Stimulated activated CD8-positive, alpha-beta memory T cell treated with anti-CD3 and anti-CD28 coated beads, Interleukin-12 subunit alpha, Interleukin-12 subunit beta, amount 100 ng/mL, for 24 hours (primary cell): ENCODE results near the gene TPM1.
"Not testable (repeated sequence)": the region's sequence is repeated elsewhere in the genome, so short reads cannot be mapped to it uniquely, and the experiment has no call there.

ENCODE experiments used
- DNase-seq: peaks from one replicate; pipeline ENCODE4 v3.0.0-alpha.2; 2020; ENCODE audit errors: extremely low read depth

TPM1 gene

DNA sequence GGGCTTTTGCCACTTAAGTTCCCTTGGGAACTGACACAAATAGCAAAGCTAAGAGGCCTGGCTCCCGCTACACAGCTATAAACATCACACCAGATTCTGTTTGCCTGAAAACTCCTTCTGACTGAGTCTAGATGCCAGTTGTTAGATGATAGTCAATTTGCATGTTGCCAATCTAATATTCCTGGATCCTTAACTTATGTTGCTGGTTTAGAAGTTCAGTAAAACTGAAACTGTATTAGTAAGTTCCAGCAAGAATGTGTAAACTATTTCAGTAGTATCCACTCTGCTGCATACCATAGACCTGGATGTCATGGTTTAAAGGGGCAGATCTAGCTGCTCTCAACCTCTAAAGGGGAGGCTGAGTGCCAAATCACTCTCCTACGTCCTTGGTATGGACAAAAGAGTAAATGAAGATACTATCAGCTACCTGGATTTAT lies 52.0 kb downstream of the TPM1 start:
- no peak for DNase-seq

GRCh38 chr15:63096178-63096577 lies 53.6 kb downstream of the TPM1 start:
- no peak for DNase-seq

DNA sequence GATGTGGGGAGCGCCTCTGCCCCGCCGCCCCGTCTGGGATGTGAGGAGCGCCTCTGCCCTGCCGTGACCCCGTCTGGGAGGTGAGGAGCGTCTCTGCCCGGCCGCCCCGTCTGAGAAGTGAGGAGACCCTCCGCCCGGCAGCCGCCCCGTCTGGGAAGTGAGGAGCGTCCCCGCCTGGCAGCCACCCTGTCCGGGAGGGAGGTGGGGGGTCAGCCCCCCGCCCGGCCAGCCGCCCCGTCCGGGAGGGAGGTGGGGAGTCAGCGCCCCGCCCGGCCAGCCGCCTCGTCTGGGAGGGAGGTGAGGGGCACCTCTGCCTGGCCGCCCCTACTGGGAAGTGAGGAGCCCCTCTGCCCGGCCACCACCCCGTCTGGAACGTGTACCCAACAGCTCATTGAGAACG lies 56.4 kb downstream of the TPM1 start:
- not testable (repeated sequence) for DNase-seq

- DNase-seq: not testable (repeated sequence)
Observed at GRCh38 chr15:63099581-63099980, 57.0 kb downstream of the TPM1 start.

DNA sequence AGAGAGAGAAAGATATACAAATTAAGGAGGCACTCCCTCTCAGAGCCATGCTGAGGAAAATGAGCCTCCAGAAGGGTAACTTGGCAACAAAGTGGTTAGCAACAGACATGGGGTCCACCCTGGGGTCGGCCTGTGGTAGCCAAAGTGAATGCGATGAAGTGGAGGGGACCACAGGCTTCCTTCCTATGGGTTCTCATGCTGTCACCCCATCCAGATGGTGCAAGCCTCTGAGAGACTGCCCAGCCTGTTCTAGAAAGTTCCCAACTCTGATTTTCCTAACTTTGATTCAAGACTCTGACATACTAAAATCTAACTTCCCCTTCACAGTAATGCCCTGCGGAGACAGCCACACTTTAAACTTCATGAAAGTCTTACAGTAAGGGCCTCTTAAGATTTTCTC lies 60.9 kb downstream of the TPM1 start:
- no peak for DNase-seq

- DNase-seq: no peak
Observed at GRCh38 chr15:63104727-63105126, 62.2 kb downstream of the TPM1 start.

DNA sequence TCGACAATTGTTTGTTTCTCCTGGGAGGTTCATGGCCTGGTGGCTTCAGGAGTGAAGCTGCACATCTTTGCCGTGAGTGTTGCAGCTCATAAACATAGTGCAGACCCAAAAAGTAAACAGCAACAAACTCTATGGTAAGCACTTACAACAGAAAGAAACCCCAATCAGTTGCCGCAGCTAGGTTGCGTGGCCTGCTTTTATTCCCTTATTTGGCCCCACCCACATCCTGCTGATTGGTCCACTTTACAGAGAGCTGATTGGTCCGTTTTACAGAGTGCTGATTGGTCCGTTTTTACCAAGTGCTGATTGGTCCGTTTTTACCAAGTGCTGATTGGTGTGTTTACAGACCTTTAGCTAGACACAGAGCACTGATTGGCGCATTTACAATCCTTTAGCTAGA lies 62.8 kb downstream of the TPM1 start:
- not testable (repeated sequence) for DNase-seq

DNA sequence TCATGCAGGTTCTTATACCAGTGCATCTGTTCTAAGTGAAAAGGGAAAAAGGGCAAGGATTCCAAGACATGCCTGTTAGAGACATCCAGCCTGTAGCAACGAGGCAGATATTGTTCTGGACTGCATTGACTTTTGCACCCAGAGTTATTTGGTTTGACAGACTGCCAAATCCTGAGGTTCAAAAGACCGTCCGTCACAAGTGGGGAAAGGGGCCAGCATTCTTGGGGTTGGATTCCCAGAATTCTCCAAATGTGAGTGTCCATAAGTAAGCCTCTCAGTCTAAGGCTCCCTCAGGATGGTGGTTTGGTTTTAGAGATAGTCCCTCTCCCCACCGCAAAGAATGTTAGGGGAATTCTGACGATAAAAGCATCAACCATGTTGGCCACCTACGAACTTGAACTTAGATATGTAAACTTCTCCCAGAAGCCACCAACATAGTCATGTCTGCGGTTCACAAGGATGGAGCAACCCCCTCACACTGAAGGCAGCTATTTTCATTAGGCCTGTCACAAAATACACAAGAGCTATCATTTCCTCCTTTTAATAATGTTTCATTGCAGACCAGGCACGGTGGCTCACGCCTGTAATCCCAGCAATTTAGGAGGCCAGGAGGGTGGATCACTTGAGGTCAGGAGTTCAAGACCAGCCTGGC lies 65.5 kb downstream of the TPM1 start:
- no peak for DNase-seq

- no peak for DNase-seq
Observed at GRCh38 chr15:63109498-63109897, 67.0 kb downstream of the TPM1 start.

GRCh38 chr15:63109920-63110319 lies 67.4 kb downstream of the TPM1 start:
- DNase-seq: no peak

DNA sequence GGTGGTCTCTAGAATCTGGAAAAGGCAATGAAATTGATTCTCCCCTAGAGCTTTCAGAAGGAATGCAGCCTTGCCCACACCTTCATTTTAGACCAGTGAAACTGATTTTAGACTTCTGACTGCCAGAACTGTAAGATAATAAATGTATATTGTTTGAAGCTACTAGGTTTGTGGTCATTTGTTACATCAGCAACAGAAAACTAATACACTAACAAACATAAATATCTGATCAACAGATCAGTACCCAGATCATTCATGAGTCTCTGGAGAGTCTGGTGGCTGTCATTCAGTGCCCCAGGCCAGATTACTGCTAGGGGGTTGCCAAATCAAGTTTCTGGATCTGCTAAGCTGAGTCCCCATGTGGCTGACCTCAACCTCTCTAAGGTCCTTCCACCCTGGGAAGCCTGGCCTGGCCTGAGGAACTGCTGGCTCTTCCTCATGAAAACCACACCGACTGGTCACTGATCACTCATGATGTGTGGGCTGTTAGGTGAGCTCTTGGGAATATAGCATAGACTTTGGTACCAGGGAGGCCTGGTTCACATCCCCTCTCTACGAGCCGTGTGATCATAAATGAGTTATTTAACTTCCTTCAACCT lies 68.0 kb downstream of the TPM1 start:
- DNase-seq: no peak

DNA sequence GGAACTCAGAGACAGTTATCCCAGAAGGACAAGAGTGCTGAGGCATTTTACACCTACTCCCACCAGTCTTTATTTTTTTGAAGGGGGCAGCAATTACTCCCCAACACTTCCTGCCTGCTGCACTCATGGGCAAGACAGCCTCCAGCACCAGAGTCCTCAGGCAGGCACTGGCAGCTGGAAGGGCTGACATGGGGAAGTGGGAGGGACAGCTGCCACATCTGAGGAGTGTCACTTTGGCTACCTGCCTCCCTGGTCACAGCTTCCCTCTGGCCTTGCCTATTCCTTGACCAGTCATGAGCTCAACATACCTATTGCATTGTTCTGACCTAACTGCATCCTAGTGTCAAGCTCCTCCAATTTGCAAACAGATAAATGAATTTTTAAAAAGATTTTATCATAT lies 68.9 kb downstream of the TPM1 start:
- DNase-seq: no peak

DNA sequence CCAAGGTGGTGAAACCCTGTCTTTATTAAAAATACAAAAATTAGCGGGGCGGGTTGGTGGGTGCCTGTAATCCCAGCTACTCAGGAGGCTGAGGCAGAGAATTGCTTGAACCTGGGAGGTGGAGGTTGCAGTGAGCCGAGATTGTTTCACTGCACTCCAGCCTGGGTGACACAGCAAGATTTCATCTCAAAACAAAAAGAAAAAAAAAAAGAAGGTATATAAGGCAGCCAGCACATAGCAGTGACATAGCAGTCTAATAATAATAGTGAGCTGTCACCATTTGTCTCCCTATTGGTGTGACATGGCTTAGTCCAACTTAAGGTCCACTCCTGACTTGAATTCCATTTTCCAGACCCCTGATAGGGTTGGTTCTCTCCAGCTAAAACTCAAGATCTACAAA lies 70.3 kb downstream of the TPM1 start:
- no peak for DNase-seq

DNA sequence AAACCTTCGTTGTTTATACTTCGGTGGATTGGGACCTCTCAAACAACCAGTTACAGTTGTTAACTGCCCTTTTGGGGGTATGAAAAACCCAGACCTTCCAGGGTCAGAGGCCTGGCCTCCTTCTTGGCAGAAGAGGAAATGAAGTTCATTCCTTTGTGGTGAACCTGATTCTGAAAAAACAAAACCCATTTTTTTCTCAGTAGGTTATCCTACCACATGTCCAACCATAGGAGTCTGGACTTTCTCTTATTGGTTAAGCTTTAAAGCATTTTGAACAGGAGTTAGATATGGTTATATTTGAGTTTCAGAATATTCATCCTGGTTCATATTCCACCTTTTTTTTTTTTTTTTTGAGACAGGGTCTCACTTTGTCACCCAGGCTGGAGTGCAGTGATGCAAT lies 71.9 kb downstream of the TPM1 start:
- no peak for DNase-seq
